WERI-Rb-1 (cell line): Measurements from ENCODE around the gene MAGI2.

Experiments used
- DNase-seq: peaks from one replicate; pipeline ENCODE4 v3.0.0-alpha.2; 2020
- H3K27ac ChIP-seq: fragments of 250-450 bp; sonication (Bioruptor Pico); 2 replicates; pipeline ENCODE4 v1.5.1; 2020; ENCODE audit warnings: mild to moderate bottlenecking, moderate library complexity
- H3K27me3 ChIP-seq: fragments of 250-450 bp; sonication (Bioruptor Pico); 2 replicates; pipeline ENCODE4 v1.5.1; 2021; ENCODE audit warnings: mild to moderate bottlenecking, low read depth, moderate library complexity; ENCODE audit not compliant: insufficient read depth, severe bottlenecking
- H3K36me3 ChIP-seq: fragments of 250-450 bp; sonication (Bioruptor Pico); 2 replicates; pipeline ENCODE4 v1.5.1; 2020; ENCODE audit warnings: mild to moderate bottlenecking, moderate library complexity
- H3K4me3 ChIP-seq: 2 replicates; pipeline ENCODE4 v1.5.1; 2011; ENCODE audit warnings: low read depth, mild to moderate bottlenecking, control low read depth, low read length
- H3K9me3 ChIP-seq: fragments of 250-450 bp; sonication (Bioruptor Pico); 2 replicates; pipeline ENCODE4 v1.5.1; 2021; ENCODE audit warnings: mild to moderate bottlenecking, moderate library complexity; ENCODE audit not compliant: severe bottlenecking
- CTCF ChIP-seq: IDR thresholded peaks from 2 replicates; pipeline ENCODE4 v1.5.1; 2011; ENCODE audit warnings: low read depth, mild to moderate bottlenecking, control low read depth, inconsistent platforms, low read length

MAGI2 gene

GRCh38 chr7:78863281-78863680 lies 590.2 kb downstream of the MAGI2 start:
- no peak for TF ChIP-seq CTCF
- no peaks in the 10 kb centered on the region for H3K36me3 ChIP-seq
- no peaks in the 10 kb centered on the region for H3K9me3 ChIP-seq
- H3K27me3 ChIP-seq = no peaks in the 10 kb centered on the region
- H3K4me3 ChIP-seq = no peak overlapping the region
- no peak for DNase-seq
- no peak overlapping the region for H3K27ac ChIP-seq

- Histone ChIP-seq H3K36me3 (no peaks in the 10 kb centered on the region), H3K4me3 (no peak overlapping the region), H3K27ac (no peak overlapping the region), H3K27me3 (no peaks in the 10 kb centered on the region), H3K9me3 (no peaks in the 10 kb centered on the region)
- no peak for DNase-seq
- no peak for TF ChIP-seq CTCF
Measured at GRCh38 chr7:78862411-78862900, 591.0 kb downstream of the MAGI2 start.

- no peak for DNase-seq
- Histone ChIP-seq H3K9me3 (no peaks in the 10 kb centered on the region), H3K27me3 (no peaks in the 10 kb centered on the region), H3K27ac (no peak overlapping the region), H3K36me3 (no peaks in the 10 kb centered on the region), H3K4me3 (no peak overlapping the region)
- TF ChIP-seq CTCF = no peak
Measured at GRCh38 chr7:78852951-78853350, 600.5 kb downstream of the MAGI2 start.

- H3K27ac ChIP-seq = no peak overlapping the region
- no peak for TF ChIP-seq CTCF
- no peak overlapping the region for H3K4me3 ChIP-seq
- DNase-seq = no peak
- no peaks in the 10 kb centered on the region for H3K36me3 ChIP-seq
- no peaks in the 10 kb centered on the region for H3K27me3 ChIP-seq
- no peaks in the 10 kb centered on the region for H3K9me3 ChIP-seq
Measured at GRCh38 chr7:78850093-78850740, 603.2 kb downstream of the MAGI2 start.

- no peak for TF ChIP-seq CTCF
- Histone ChIP-seq H3K27ac (no peak overlapping the region), H3K4me3 (no peak overlapping the region), H3K27me3 (no peaks in the 10 kb centered on the region), H3K9me3 (no peaks in the 10 kb centered on the region), H3K36me3 (no peaks in the 10 kb centered on the region)
- DNase-seq = no peak
Measured at GRCh38 chr7:78845155-78845554, 608.3 kb downstream of the MAGI2 start.

- H3K9me3 ChIP-seq = no peaks in the 10 kb centered on the region
- H3K36me3 ChIP-seq = no peaks in the 10 kb centered on the region
- DNase-seq = no peak
- H3K27me3 ChIP-seq = no peaks in the 10 kb centered on the region
- H3K27ac ChIP-seq = no peak overlapping the region
- H3K4me3 ChIP-seq = no peak overlapping the region
- no peak for TF ChIP-seq CTCF
Measured at GRCh38 chr7:78842068-78842467, 611.4 kb downstream of the MAGI2 start.
